ENCODE measurements around the gene NAV2.
A peak's percentile ranks its signal among the peaks of the same experiment; 100 is the strongest.

Gene NAV2

GRCh38 chr11:19970944-19971343 lies 258.3 kb downstream of the NAV2 start:
- DNase-seq: peak; percentile 7
- Histone ChIP-seq H3K79me2 (ENCODE audit: insufficient read depth, low read length) (no peaks in the 10 kb centered on the region), H2AFZ (ENCODE audit: low read depth, low read length) (no peak overlapping the region), H3K9ac (ENCODE audit: low read depth, low read length) (no peak overlapping the region), H3K9me3 (ENCODE audit: insufficient read depth, low read length, severe bottlenecking) (no peaks in the 10 kb centered on the region), H4K20me1 (ENCODE audit: insufficient read depth, low read length) (no peaks in the 10 kb centered on the region), H3K27me3 (ENCODE audit: insufficient read depth, low read length, poor library complexity) (peaks cover 5% of the 10 kb centered on the region), H3K4me2 (ENCODE audit: insufficient read depth, low read length) (no peak overlapping the region), H3K4me3 (ENCODE audit: low read depth in 1 of 2, low read length in 2 of 2) (no peak overlapping the region), H3K27ac (ENCODE audit: low read length) (no peak overlapping the region), H3K4me1 (ENCODE audit: insufficient read depth, low read length) (no peaks in the 10 kb centered on the region), H3K36me3 (ENCODE audit: insufficient read depth, low read length) (no peaks in the 10 kb centered on the region)
- TF ChIP-seq EZH2 (IDR thresholded peaks at IDR 0.05; ENCODE audit: borderline replicate concordance, low read depth, low read length, severe bottlenecking): no peak
- TF ChIP-seq CTCF (IDR thresholded peaks at IDR 0.05; ENCODE audit: borderline replicate concordance, extremely low read depth, low read length, poor library complexity, severe bottlenecking): no peak
- ATAC-seq (ENCODE audit: insufficient read depth, low read depth): peak; percentile 73

- Histone ChIP-seq H3K9ac (ENCODE audit: low read depth, low read length) (no peak overlapping the region), H4K20me1 (ENCODE audit: insufficient read depth, low read length) (no peaks in the 10 kb centered on the region), H3K27ac (ENCODE audit: low read length) (no peak overlapping the region), H3K79me2 (ENCODE audit: insufficient read depth, low read length) (no peaks in the 10 kb centered on the region), H3K27me3 (ENCODE audit: insufficient read depth, low read length, poor library complexity) (peaks cover 7% of the 10 kb centered on the region), H2AFZ (ENCODE audit: low read depth, low read length) (no peak overlapping the region), H3K36me3 (ENCODE audit: insufficient read depth, low read length) (no peaks in the 10 kb centered on the region), H3K4me3 (ENCODE audit: low read depth in 1 of 2, low read length in 2 of 2) (no peak overlapping the region), H3K9me3 (ENCODE audit: insufficient read depth, low read length, severe bottlenecking) (no peaks in the 10 kb centered on the region), H3K4me1 (ENCODE audit: insufficient read depth, low read length) (no peaks in the 10 kb centered on the region), H3K4me2 (ENCODE audit: insufficient read depth, low read length) (no peak overlapping the region)
- no peak for DNase-seq
- no peak for ATAC-seq (ENCODE audit: insufficient read depth, low read depth)
- TF ChIP-seq CTCF (IDR thresholded peaks at IDR 0.05; ENCODE audit: borderline replicate concordance, extremely low read depth, low read length, poor library complexity, severe bottlenecking) (no peak), EZH2 (IDR thresholded peaks at IDR 0.05; ENCODE audit: borderline replicate concordance, low read depth, low read length, severe bottlenecking) (no peak)
Measured at GRCh38 chr11:19972091-19972490, 259.5 kb downstream of the NAV2 start.

GRCh38 chr11:19972651-19973050 lies 260.0 kb downstream of the NAV2 start:
- TF ChIP-seq CTCF (IDR thresholded peaks at IDR 0.05; ENCODE audit: borderline replicate concordance, extremely low read depth, low read length, poor library complexity, severe bottlenecking) (no peak), EZH2 (IDR thresholded peaks at IDR 0.05; ENCODE audit: borderline replicate concordance, low read depth, low read length, severe bottlenecking) (no peak)
- no peaks in the 10 kb centered on the region for H4K20me1 ChIP-seq (ENCODE audit: insufficient read depth, low read length)
- H3K4me1 ChIP-seq (ENCODE audit: insufficient read depth, low read length): no peaks in the 10 kb centered on the region

GRCh38 chr11:19973136-19973635 lies 260.5 kb downstream of the NAV2 start:
- ATAC-seq (ENCODE audit: insufficient read depth, low read depth) (no peak), DNase-seq (no peak)
- H3K9ac ChIP-seq (ENCODE audit: low read depth, low read length): no peak overlapping the region
- H3K36me3 ChIP-seq (ENCODE audit: insufficient read depth, low read length): no peaks in the 10 kb centered on the region
- no peak overlapping the region for H3K4me3 ChIP-seq (ENCODE audit: low read depth in 1 of 2, low read length in 2 of 2)
- peaks cover 7% of the 10 kb centered on the region for H3K27me3 ChIP-seq (ENCODE audit: insufficient read depth, low read length, poor library complexity)
- H3K9me3 ChIP-seq (ENCODE audit: insufficient read depth, low read length, severe bottlenecking): no peaks in the 10 kb centered on the region
- H3K79me2 ChIP-seq (ENCODE audit: insufficient read depth, low read length): no peaks in the 10 kb centered on the region
- H4K20me1 ChIP-seq (ENCODE audit: insufficient read depth, low read length): no peaks in the 10 kb centered on the region
- no peak overlapping the region for H2AFZ ChIP-seq (ENCODE audit: low read depth, low read length)
- H3K27ac ChIP-seq (ENCODE audit: low read length): no peak overlapping the region
- no peaks in the 10 kb centered on the region for H3K4me1 ChIP-seq (ENCODE audit: insufficient read depth, low read length)
- TF ChIP-seq EZH2 (IDR thresholded peaks at IDR 0.05; ENCODE audit: borderline replicate concordance, low read depth, low read length, severe bottlenecking) (no peak), CTCF (IDR thresholded peaks at IDR 0.05; ENCODE audit: borderline replicate concordance, extremely low read depth, low read length, poor library complexity, severe bottlenecking) (no peak)
- no peak overlapping the region for H3K4me2 ChIP-seq (ENCODE audit: insufficient read depth, low read length)

More at GRCh38 chr11:19972651-19973050, 260.0 kb downstream of the NAV2 start:
- H3K4me3 ChIP-seq (ENCODE audit: low read depth in 1 of 2, low read length in 2 of 2): no peak overlapping the region
- no peak overlapping the region for H2AFZ ChIP-seq (ENCODE audit: low read depth, low read length)
- H3K9me3 ChIP-seq (ENCODE audit: insufficient read depth, low read length, severe bottlenecking): no peaks in the 10 kb centered on the region
- no peak overlapping the region for H3K9ac ChIP-seq (ENCODE audit: low read depth, low read length)
- peaks cover 7% of the 10 kb centered on the region for H3K27me3 ChIP-seq (ENCODE audit: insufficient read depth, low read length, poor library complexity)
- no peak for ATAC-seq (ENCODE audit: insufficient read depth, low read depth)
- no peak overlapping the region for H3K27ac ChIP-seq (ENCODE audit: low read length)
- no peaks in the 10 kb centered on the region for H3K36me3 ChIP-seq (ENCODE audit: insufficient read depth, low read length)
- no peaks in the 10 kb centered on the region for H3K79me2 ChIP-seq (ENCODE audit: insufficient read depth, low read length)
- no peak for DNase-seq
- no peak overlapping the region for H3K4me2 ChIP-seq (ENCODE audit: insufficient read depth, low read length)

Measured in DND-41 (cell line).